Measurements from ENCODE around the gene METTL1.

The METTL1 gene

GRCh38 chr12:57744777-57745484 lies 27.0 kb downstream of the METTL1 start, which contains the start of gene TSPAN31:
TSPAN31 (plus strand) TSS chr12:57745039; CDS start chr12:57745155, 116 bp downstream.
- peak; percentile 94 for DNase-seq
- H3K4me1 Mint-ChIP-seq, result peaks cover 23% of the 10 kb centered on the region
- H3K27me3 Mint-ChIP-seq (ENCODE audit: low read depth, poor library complexity), result peaks cover 48% of the 10 kb centered on the region
- H3K4me3 Mint-ChIP-seq, result peak within 1 kb of the TSS; percentile 95
- peaks cover 42% of the 10 kb centered on the region for H3K36me3 Mint-ChIP-seq (ENCODE audit: low read depth)
- no peaks in the 10 kb centered on the region for H3K9me3 Mint-ChIP-seq
- H3K27ac Mint-ChIP-seq, result peak within 1 kb of the TSS; percentile 98
- TF ChIP-seq CTCF (IDR thresholded peaks at IDR 0.05), result no peak

DNA sequence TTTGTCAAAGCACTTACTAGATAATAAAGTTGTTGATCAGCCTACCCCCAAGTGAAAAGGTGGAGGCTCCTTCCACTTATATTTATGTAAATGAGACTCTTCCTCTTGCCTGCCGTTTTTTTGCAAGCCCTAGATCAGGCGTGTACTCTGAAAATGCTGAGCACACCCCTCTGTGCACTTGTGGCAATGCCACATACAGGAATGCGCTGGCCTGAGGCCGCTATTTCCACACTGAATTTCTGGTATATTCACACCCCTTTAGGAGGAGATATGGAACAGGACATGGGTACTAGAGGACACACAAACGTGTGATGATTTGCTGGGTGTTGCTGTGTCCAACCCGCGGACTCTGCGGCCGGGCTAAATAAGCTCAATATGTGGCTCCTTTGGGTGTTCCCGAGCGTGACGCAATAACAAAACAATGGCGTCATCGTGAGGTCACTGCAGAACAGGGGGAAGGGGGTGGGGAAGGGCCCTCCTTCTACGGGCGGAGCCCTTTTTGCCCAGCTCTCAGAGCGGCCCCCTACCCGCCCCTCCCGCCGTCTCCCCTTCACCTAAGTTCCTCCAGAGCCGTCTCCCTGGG lies 27.6 kb downstream of the METTL1 start:
- peak overlapping the region; percentile 95 for H3K4me3 Mint-ChIP-seq
- peak overlapping the region; percentile 98 for H3K27ac Mint-ChIP-seq
- peaks cover 38% of the 10 kb centered on the region for H3K36me3 Mint-ChIP-seq (ENCODE audit: low read depth)
- peaks cover 26% of the 10 kb centered on the region for H3K4me1 Mint-ChIP-seq
- peak; percentile 72 for DNase-seq
- no peaks in the 10 kb centered on the region for H3K9me3 Mint-ChIP-seq
- H3K27me3 Mint-ChIP-seq (ENCODE audit: low read depth, poor library complexity), result peaks cover 55% of the 10 kb centered on the region
- TF ChIP-seq CTCF (IDR thresholded peaks at IDR 0.05), result no peak

GRCh38 chr12:57743769-57744168 lies 28.1 kb downstream of the METTL1 start:
- Mint-ChIP-seq H3K27me3 (ENCODE audit: low read depth, poor library complexity) (peaks cover 60% of the 10 kb centered on the region), H3K27ac (no peak overlapping the region), H3K36me3 (ENCODE audit: low read depth) (peaks cover 33% of the 10 kb centered on the region), H3K4me1 (peaks cover 31% of the 10 kb centered on the region), H3K4me3 (peak overlapping the region; percentile 95), H3K9me3 (no peaks in the 10 kb centered on the region)
- TF ChIP-seq CTCF (IDR thresholded peaks at IDR 0.05), result no peak
- DNase-seq, result no peak

- Mint-ChIP-seq H3K36me3 (ENCODE audit: low read depth) (peaks cover 16% of the 10 kb centered on the region), H3K4me3 (no peak overlapping the region), H3K27ac (no peak overlapping the region), H3K9me3 (no peaks in the 10 kb centered on the region), H3K4me1 (peaks cover 31% of the 10 kb centered on the region), H3K27me3 (ENCODE audit: low read depth, poor library complexity) (peaks cover 75% of the 10 kb centered on the region)
- DNase-seq, result no peak
- TF ChIP-seq CTCF (IDR thresholded peaks at IDR 0.05), result no peak
Observed at GRCh38 chr12:57741844-57742738, 29.8 kb downstream of the METTL1 start.

DNA sequence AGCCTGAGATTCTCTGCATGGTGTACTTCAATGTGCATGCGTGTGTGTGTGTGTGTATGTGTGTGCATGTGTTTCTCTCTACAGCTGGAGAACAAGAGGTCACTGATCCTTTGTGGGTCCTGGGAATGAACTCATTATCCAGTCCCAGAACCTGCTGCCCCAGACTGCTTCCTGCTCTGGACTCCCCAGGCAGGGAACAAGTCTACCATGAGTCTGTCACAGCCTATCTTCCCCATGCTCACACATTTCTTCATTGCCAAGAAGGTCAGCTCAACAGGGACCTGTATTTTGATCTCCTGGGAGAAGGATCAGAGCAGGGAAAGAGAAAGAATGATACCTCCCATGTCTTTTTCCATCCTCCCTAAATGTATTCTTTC lies 30.5 kb downstream of the METTL1 start:
- H3K27me3 Mint-ChIP-seq (ENCODE audit: low read depth, poor library complexity), result peaks cover 82% of the 10 kb centered on the region
- no peak for DNase-seq
- no peak overlapping the region for H3K27ac Mint-ChIP-seq
- peaks cover 9% of the 10 kb centered on the region for H3K36me3 Mint-ChIP-seq (ENCODE audit: low read depth)
- TF ChIP-seq CTCF (IDR thresholded peaks at IDR 0.05), result no peak
- H3K4me1 Mint-ChIP-seq, result peaks cover 36% of the 10 kb centered on the region
- no peak overlapping the region for H3K4me3 Mint-ChIP-seq
- peaks cover 6% of the 10 kb centered on the region for H3K9me3 Mint-ChIP-seq
